GM21723 (cell line): ENCODE data around the gene GPR153.

Experiments used
- ATAC-seq: cut with Tn5 transposase; IDR thresholded peaks from one replicate; pipeline ENCODE4 v1.9.1; 2021; ENCODE audit warnings: mild to moderate bottlenecking, moderate library complexity; ENCODE audit not compliant: unreplicated experiment

The GPR153 gene

GRCh38 chr1:6269720-6270400 is 9.0 kb upstream of the GPR153 start:
- no peak for ATAC-seq

GRCh38 chr1:6269296-6269695 is 8.4 kb upstream of the GPR153 start:
- no peak for ATAC-seq

- ATAC-seq: no peak
Observed at GRCh38 chr1:6268415-6268814, 7.5 kb upstream of the GPR153 start.

- no peak for ATAC-seq
Observed at GRCh38 chr1:6267686-6268322, 6.9 kb upstream of the GPR153 start.

GRCh38 chr1:6266641-6267040 is 5.7 kb upstream of the GPR153 start:
- ATAC-seq: no peak

- ATAC-seq: no peak
Observed at GRCh38 chr1:6265151-6265550, 4.3 kb upstream of the GPR153 start.

- ATAC-seq: no peak
Observed at GRCh38 chr1:6263716-6264115, 2.8 kb upstream of the GPR153 start.

- no peak for ATAC-seq
Observed at GRCh38 chr1:6262555-6263420, 1.9 kb upstream of the GPR153 start.

- ATAC-seq: no peak
Observed at GRCh38 chr1:6261615-6261995, 707 bp upstream of the GPR153 start.

GRCh38 chr1:6260433-6260934 is 414 bp downstream of the GPR153 start:
- ATAC-seq: no peak

- ATAC-seq: no peak
Observed at GRCh38 chr1:6259491-6260362, 1.2 kb downstream of the GPR153 start.

GRCh38 chr1:6258675-6259074 is 2.2 kb downstream of the GPR153 start:
- no peak for ATAC-seq

GRCh38 chr1:6257541-6258069 is 3.3 kb downstream of the GPR153 start:
- no peak for ATAC-seq

- no peak for ATAC-seq
Observed at GRCh38 chr1:6256645-6257044, 4.3 kb downstream of the GPR153 start.

- ATAC-seq: no peak
Observed at GRCh38 chr1:6254691-6255090, 6.2 kb downstream of the GPR153 start.

- no peak for ATAC-seq
Observed at GRCh38 chr1:6253380-6253779, 7.5 kb downstream of the GPR153 start.

GRCh38 chr1:6252374-6252710 is 8.6 kb downstream of the GPR153 start:
- ATAC-seq: no peak

- no peak for ATAC-seq
Observed at GRCh38 chr1:6251681-6252373, 9.1 kb downstream of the GPR153 start.

GRCh38 chr1:6251233-6251632 is 9.7 kb downstream of the GPR153 start:
- no peak for ATAC-seq
